Measurements from ENCODE around the gene MAGI2. TPM values are rescaled to one million over a fixed set of nuclear protein-coding genes. Genes with fewer than 3 reads are reported as not detected.

The MAGI2 gene
- total and polyA plus RNA-seq, 2 experiments from 2014 or later: 3.5 to 4.1 TPM

DNA sequence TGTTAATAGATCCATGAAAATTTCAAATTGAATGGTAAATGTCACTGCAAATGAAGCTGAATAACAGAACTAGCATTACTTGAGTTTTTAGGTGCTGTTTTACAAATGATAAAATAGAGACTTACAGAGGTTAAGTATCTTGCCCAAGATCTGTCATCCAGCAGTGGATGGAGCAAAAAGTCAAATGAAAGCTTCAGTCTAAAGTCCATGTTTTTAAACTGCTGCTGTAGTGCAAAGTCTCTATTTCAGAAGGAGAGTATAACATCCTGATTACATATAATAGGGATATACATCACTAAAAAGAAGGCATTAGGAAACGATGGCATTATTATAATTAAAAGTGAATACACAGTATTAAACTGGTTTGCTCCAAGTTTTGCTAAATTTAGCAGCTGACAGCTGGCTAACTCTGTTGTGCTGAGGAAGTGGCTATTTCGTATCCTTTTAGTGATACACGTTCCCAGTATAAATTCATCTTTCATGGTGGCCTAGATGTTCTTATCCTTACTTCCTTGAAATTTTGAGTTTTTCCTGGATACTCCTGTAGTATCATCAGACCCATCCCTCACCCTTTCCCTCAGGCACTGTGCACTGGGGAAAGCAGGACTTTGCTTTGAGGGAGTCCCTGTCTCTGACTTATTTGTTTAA, 603.2 kb downstream of the MAGI2 start:
- Histone ChIP-seq H3K27me3 (replicated peaks; ENCODE audit: insufficient read depth) (no peaks in the 10 kb centered on the region), H4K20me1 (ENCODE audit: insufficient read depth) (no peaks in the 10 kb centered on the region), H3K4me1 (ENCODE audit: insufficient read depth) (no peaks in the 10 kb centered on the region), H3K9me3 (ENCODE audit: low read depth) (no peaks in the 10 kb centered on the region), H3K4me2 (ENCODE audit: unreplicated experiment) (no peak overlapping the region), H3K79me2 (ENCODE audit: insufficient read depth) (no peaks in the 10 kb centered on the region), H3K27ac (no peak overlapping the region), H3K9ac (no peak overlapping the region), H3K36me3 (ENCODE audit: low read depth) (no peaks in the 10 kb centered on the region), H3K4me3 (no peak overlapping the region), H3K9me2 (ENCODE audit: insufficient read depth) (no peaks in the 10 kb centered on the region), H3F3A (ENCODE audit: insufficient read depth) (no peaks in the 10 kb centered on the region), H2AFZ (no peak overlapping the region)
- in situ Hi-C loops (cut with MboI): no loop called here
- 68 to 69% methylated on average over 3 of the region's 3 CpGs for WGBS, 2 experiments (ENCODE audit: low coverage in 1 of 2, low lambda C conversion rate in 2 of 2, missing lambda C conversion rate in 2 of 2)
- DNase-seq: no peak
- TF ChIP-seq EZH2 (IDR thresholded peaks at IDR 0.05; ENCODE audit: insufficient read depth, poor library complexity, severe bottlenecking): no peak
- TF ChIP-seq EZH2phosphoT487 (IDR thresholded peaks at IDR 0.05; ENCODE audit: insufficient read depth, low read depth): no peak

DNA sequence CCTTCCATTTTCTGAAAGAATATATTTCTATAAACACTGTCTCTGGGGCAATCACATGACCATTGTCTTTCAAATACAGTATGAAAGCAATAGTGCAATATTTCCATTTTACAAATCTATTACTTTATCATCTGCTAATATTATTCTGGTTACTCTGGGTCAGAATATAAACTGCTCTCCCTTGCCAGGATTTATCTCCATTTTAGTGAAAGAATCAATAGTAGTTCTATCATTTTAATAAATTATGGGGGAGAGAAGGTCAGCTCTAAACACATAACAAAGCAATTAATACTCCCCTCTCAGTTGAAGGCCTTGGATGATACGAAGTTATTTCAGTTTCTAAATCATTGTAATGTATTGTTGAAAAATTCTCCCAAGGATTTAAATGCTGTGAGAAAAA, 608.3 kb downstream of the MAGI2 start:
- Histone ChIP-seq H3F3A (ENCODE audit: insufficient read depth) (no peaks in the 10 kb centered on the region), H3K4me1 (ENCODE audit: insufficient read depth) (no peaks in the 10 kb centered on the region), H2AFZ (no peak overlapping the region), H3K4me2 (ENCODE audit: unreplicated experiment) (no peak overlapping the region), H3K27me3 (replicated peaks; ENCODE audit: insufficient read depth) (no peaks in the 10 kb centered on the region), H3K4me3 (no peak overlapping the region), H3K9me2 (ENCODE audit: insufficient read depth) (no peaks in the 10 kb centered on the region), H4K20me1 (ENCODE audit: insufficient read depth) (no peaks in the 10 kb centered on the region), H3K9me3 (ENCODE audit: low read depth) (no peaks in the 10 kb centered on the region), H3K27ac (no peak overlapping the region), H3K36me3 (ENCODE audit: low read depth) (no peaks in the 10 kb centered on the region), H3K79me2 (ENCODE audit: insufficient read depth) (no peaks in the 10 kb centered on the region), H3K9ac (no peak overlapping the region)
- 54 to 58% methylated on average over 1 of the region's 1 CpG for WGBS, 2 experiments (ENCODE audit: low coverage in 1 of 2, low lambda C conversion rate in 2 of 2, missing lambda C conversion rate in 2 of 2)
- in situ Hi-C loops (cut with MboI): no loop called here
- DNase-seq: no peak
- TF ChIP-seq EZH2phosphoT487 (IDR thresholded peaks at IDR 0.05; ENCODE audit: insufficient read depth, low read depth) (no peak), EZH2 (IDR thresholded peaks at IDR 0.05; ENCODE audit: insufficient read depth, poor library complexity, severe bottlenecking) (no peak)

DNA sequence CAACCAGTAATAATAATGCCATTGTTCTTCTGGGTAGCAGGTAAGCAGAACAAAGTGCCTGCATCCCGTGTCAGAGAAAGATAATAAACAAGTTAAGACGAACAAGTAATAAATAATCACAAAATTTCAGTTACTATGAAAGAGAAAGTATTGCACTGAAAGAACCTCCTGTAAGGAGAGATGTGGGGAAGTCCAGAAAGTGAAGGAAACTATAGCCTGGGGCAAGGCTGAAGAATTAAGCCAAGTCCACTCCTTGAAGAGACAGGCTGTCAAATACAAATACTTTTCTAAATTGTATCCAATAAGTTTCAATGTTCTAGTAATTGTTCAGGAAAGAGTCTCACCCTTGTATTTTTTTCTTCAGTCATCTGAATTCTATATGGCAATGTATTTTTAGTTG, 611.4 kb downstream of the MAGI2 start:
- no peak overlapping the region for H3K4me3 ChIP-seq
- no peak overlapping the region for H3K9ac ChIP-seq
- H3K27me3 ChIP-seq (replicated peaks; ENCODE audit: insufficient read depth): no peaks in the 10 kb centered on the region
- no peaks in the 10 kb centered on the region for H3K36me3 ChIP-seq (ENCODE audit: low read depth)
- 69 to 75% methylated on average over 2 of the region's 2 CpGs for WGBS, 2 experiments (ENCODE audit: low coverage in 1 of 2, low lambda C conversion rate in 2 of 2, missing lambda C conversion rate in 2 of 2)
- no peaks in the 10 kb centered on the region for H4K20me1 ChIP-seq (ENCODE audit: insufficient read depth)
- no peak overlapping the region for H3K4me2 ChIP-seq (ENCODE audit: unreplicated experiment)
- TF ChIP-seq EZH2phosphoT487 (IDR thresholded peaks at IDR 0.05; ENCODE audit: insufficient read depth, low read depth) (no peak), EZH2 (IDR thresholded peaks at IDR 0.05; ENCODE audit: insufficient read depth, poor library complexity, severe bottlenecking) (no peak)
- no peaks in the 10 kb centered on the region for H3K79me2 ChIP-seq (ENCODE audit: insufficient read depth)
- no peaks in the 10 kb centered on the region for H3K9me3 ChIP-seq (ENCODE audit: low read depth)
- no peak overlapping the region for H2AFZ ChIP-seq
- no peak overlapping the region for H3K27ac ChIP-seq
- H3F3A ChIP-seq (ENCODE audit: insufficient read depth): no peaks in the 10 kb centered on the region
- no peak for DNase-seq
- no peaks in the 10 kb centered on the region; the same call in 1 of the 2 replicates for H3K9me2 ChIP-seq (ENCODE audit: insufficient read depth)
- H3K4me1 ChIP-seq (ENCODE audit: insufficient read depth): no peaks in the 10 kb centered on the region
- in situ Hi-C loops (cut with MboI): no loop called here

DNA sequence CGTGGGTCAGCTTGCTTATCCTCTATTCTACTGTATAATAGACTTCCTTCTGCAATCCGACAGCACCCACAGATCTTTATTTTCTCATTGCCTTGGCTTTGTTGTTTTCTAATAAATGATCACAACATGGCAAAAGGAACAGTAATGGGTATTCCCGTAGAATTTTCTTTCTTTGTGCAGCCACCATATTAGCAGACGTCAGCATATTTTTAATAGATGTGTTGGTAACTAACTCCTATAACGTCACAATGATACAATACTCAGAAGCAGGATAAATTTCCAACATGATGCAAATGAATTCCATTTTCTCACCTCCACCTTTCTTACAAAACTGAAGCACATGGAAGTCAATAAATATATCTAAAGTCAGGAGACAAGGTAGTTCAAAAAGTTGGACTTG, 617.6 kb downstream of the MAGI2 start:
- 69 to 70% methylated on average over 5 of the region's 5 CpGs for WGBS, 2 experiments (ENCODE audit: low coverage in 1 of 2, low lambda C conversion rate in 2 of 2, missing lambda C conversion rate in 2 of 2)
- no peaks in the 10 kb centered on the region for H3K4me1 ChIP-seq (ENCODE audit: insufficient read depth)
- no peak overlapping the region for H3K27ac ChIP-seq
- no peak overlapping the region for H3K9ac ChIP-seq
- no peaks in the 10 kb centered on the region for H3K9me3 ChIP-seq (ENCODE audit: low read depth)
- no peaks in the 10 kb centered on the region; the same call in 1 of the 2 replicates for H3K9me2 ChIP-seq (ENCODE audit: insufficient read depth)
- H3K4me2 ChIP-seq (ENCODE audit: unreplicated experiment): no peak overlapping the region
- no peak overlapping the region for H3K4me3 ChIP-seq
- no peaks in the 10 kb centered on the region for H3K79me2 ChIP-seq (ENCODE audit: insufficient read depth)
- H4K20me1 ChIP-seq (ENCODE audit: insufficient read depth): no peaks in the 10 kb centered on the region
- in situ Hi-C loops (cut with MboI): no loop called here
- H2AFZ ChIP-seq: no peak overlapping the region
- H3K36me3 ChIP-seq (ENCODE audit: low read depth): no peaks in the 10 kb centered on the region
- no peaks in the 10 kb centered on the region for H3F3A ChIP-seq (ENCODE audit: insufficient read depth)
- DNase-seq: no peak
- TF ChIP-seq EZH2phosphoT487 (IDR thresholded peaks at IDR 0.05; ENCODE audit: insufficient read depth, low read depth) (no peak), EZH2 (IDR thresholded peaks at IDR 0.05; ENCODE audit: insufficient read depth, poor library complexity, severe bottlenecking) (no peak)
- no peaks in the 10 kb centered on the region for H3K27me3 ChIP-seq (replicated peaks; ENCODE audit: insufficient read depth)
